Skeletal muscle cell (primary cell): Measurements from ENCODE around the gene C1QTNF7.

ENCODE experiments used
- DNase-seq: peaks from one replicate; pipeline ENCODE4 v3.0.0-alpha.2; 2010; ENCODE audit warnings: low read depth
- H3K4me3 ChIP-seq: 2 replicates; pipeline ENCODE4 v1.5.1; 2011; ENCODE audit warnings: low read depth, mild to moderate bottlenecking, control low read depth, low read length, moderate library complexity

Gene C1QTNF7

GRCh38 chr4:15412461-15412860 lies 15.4 kb upstream of the C1QTNF7 start:
- no peak for DNase-seq
- no peak overlapping the region for H3K4me3 ChIP-seq

- no peak overlapping the region for H3K4me3 ChIP-seq
- DNase-seq = no peak
Observed at GRCh38 chr4:15413010-15413622, 14.7 kb upstream of the C1QTNF7 start.

GRCh38 chr4:15413623-15414019 lies 14.2 kb upstream of the C1QTNF7 start:
- no peak overlapping the region for H3K4me3 ChIP-seq
- DNase-seq = no peak

GRCh38 chr4:15414551-15415091 lies 13.2 kb upstream of the C1QTNF7 start:
- DNase-seq = no peak
- H3K4me3 ChIP-seq = no peak overlapping the region

GRCh38 chr4:15416357-15417232 lies 11.2 kb upstream of the C1QTNF7 start:
- no peak for DNase-seq
- no peak overlapping the region for H3K4me3 ChIP-seq

GRCh38 chr4:15417233-15417660 lies 10.6 kb upstream of the C1QTNF7 start:
- no peak for DNase-seq
- H3K4me3 ChIP-seq = no peak overlapping the region

GRCh38 chr4:15418956-15419355 lies 8.9 kb upstream of the C1QTNF7 start:
- DNase-seq = no peak
- no peak overlapping the region for H3K4me3 ChIP-seq

- no peak for DNase-seq
- H3K4me3 ChIP-seq = no peak overlapping the region
Observed at GRCh38 chr4:15420642-15421041, 7.2 kb upstream of the C1QTNF7 start.

- no peak overlapping the region for H3K4me3 ChIP-seq
- no peak for DNase-seq
Observed at GRCh38 chr4:15423285-15423711, 4.5 kb upstream of the C1QTNF7 start.

GRCh38 chr4:15425520-15425919 lies 2.3 kb upstream of the C1QTNF7 start:
- no peak overlapping the region for H3K4me3 ChIP-seq
- DNase-seq = no peak

- no peak overlapping the region for H3K4me3 ChIP-seq
- no peak for DNase-seq
Observed at GRCh38 chr4:15427161-15427560, 672 bp upstream of the C1QTNF7 start.

GRCh38 chr4:15428611-15429010 lies 778 bp downstream of the C1QTNF7 start:
- H3K4me3 ChIP-seq = no peak overlapping the region
- no peak for DNase-seq

- no peak for DNase-seq
- H3K4me3 ChIP-seq = no peak overlapping the region
Observed at GRCh38 chr4:15434091-15434490, 6.3 kb downstream of the C1QTNF7 start.

GRCh38 chr4:15434676-15435075 lies 6.8 kb downstream of the C1QTNF7 start:
- H3K4me3 ChIP-seq = no peak overlapping the region
- no peak for DNase-seq

GRCh38 chr4:15436513-15436912 lies 8.7 kb downstream of the C1QTNF7 start:
- no peak for DNase-seq
- H3K4me3 ChIP-seq = no peak overlapping the region

GRCh38 chr4:15438939-15439524 lies 11.2 kb downstream of the C1QTNF7 start:
- DNase-seq = no peak
- no peak overlapping the region for H3K4me3 ChIP-seq

- DNase-seq = no peak
- H3K4me3 ChIP-seq = no peak overlapping the region
Observed at GRCh38 chr4:15443371-15444160, 15.7 kb downstream of the C1QTNF7 start.

- H3K4me3 ChIP-seq = no peak overlapping the region
- no peak for DNase-seq
Observed at GRCh38 chr4:15444276-15444675, 16.4 kb downstream of the C1QTNF7 start.

- no peak for DNase-seq
- no peak overlapping the region for H3K4me3 ChIP-seq
Observed at GRCh38 chr4:15444879-15445547, 17.2 kb downstream of the C1QTNF7 start.
